ENCODE measurements around the gene C1QL4. TPM values are rescaled to one million over a fixed set of nuclear protein-coding genes. Genes with fewer than 3 reads are reported as not detected.

The C1QL4 gene
- total and polyA plus RNA-seq, 2 donors (not counting 1 experiment from before 2014, with no cell fraction given): not detected

DNA sequence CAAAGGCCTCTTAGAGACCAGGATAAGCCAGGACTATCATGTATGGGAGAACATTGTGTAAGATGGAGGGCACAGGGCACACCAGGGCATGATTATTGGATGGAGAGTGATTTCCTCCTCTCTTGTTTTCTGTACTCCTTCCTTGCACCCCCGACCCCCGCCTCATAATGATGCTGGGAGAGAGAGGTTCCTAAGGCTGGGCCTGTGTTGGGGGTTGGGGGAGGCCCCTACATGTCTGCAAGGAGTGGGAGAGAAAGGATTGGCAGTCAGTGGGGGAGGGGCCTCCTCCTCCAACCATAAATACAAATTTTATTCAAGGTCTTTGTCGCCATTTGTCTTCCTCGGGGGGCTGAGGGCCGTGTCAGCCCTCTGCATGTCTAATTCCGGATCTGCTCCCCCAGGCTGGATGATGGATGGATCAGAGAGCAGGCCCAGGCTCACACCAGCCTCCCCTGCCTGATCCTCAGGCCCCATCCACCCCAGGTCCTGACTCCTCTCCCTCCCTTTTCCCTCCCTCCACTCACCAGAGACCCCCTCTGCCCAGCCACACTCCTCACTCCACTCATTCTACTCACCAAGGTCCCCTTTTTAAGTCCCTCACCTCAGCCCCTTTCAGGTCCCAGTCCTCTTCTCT is 2.0 kb upstream of the C1QL4 start:
- H3K4me1 Mint-ChIP-seq: peaks cover 46% of the 10 kb centered on the region

More for the DNA sequence above, 2.0 kb upstream of the C1QL4 start:
- Histone ChIP-seq H3K27ac (ENCODE audit: low read length in 2 of 2) (no peak overlapping the region), H3K9me3 (ENCODE audit: control extremely low read depth in 1 of 3, control insufficient read depth in 2 of 3, insufficient read depth in 1 of 3, low read length in 2 of 3) (peaks cover 0 to 33% (median 0%) of the 10 kb centered on the region in 3 donors), H4K20me1 (ENCODE audit: control insufficient read depth, insufficient read depth, low read length, poor library complexity, severe bottlenecking) (peaks cover 8% of the 10 kb centered on the region), H3K36me3 (replicated peaks in 1 of 2; ENCODE audit: control extremely low read depth in 1 of 2, control insufficient read depth in 1 of 2, extremely low read depth in 1 of 2, insufficient read depth in 2 of 2, low read length in 1 of 2) (no peaks in the 10 kb centered on the region), H3K9ac (ENCODE audit: low read length) (no peak overlapping the region), H3K4me3 (ENCODE audit: control extremely low read depth in 1 of 5, extremely low read depth in 1 of 5, insufficient read depth in 1 of 5, low read depth in 2 of 5, low read length in 4 of 5) (no peak overlapping the region), H3K79me2 (ENCODE audit: control insufficient read depth, insufficient read depth, low read length) (no peaks in the 10 kb centered on the region), H3K27me3 (replicated peaks in 1 of 4; ENCODE audit: control extremely low read depth in 1 of 4, control insufficient read depth in 3 of 4, insufficient read depth in 4 of 4, low read length in 3 of 4) (peaks cover 0 to 86% (median 50%) of the 10 kb centered on the region in 4 experiments), H3K4me1 (ENCODE audit: control insufficient read depth in 2 of 2, insufficient read depth in 2 of 2, low read length in 2 of 2) (peaks cover 46 to 48% of the 10 kb centered on the region in 2 donors), H3K4me2 (replicated peaks; ENCODE audit: low read depth, low read length, poor library complexity, severe bottlenecking) (no peak overlapping the region), H2AFZ (ENCODE audit: insufficient read depth, low read depth, low read length, poor library complexity, severe bottlenecking) (no peak overlapping the region)
- ChIA-PET CTCF (interaction anchor here (1.3 to 8.5 kb wide), 6 partner anchors 9 to 50 kb away, joined by 3 to 95 read pairs (median 14); partner anchors contain the start of genes DNAJC22 and TROAP), POLR2A (no interaction called here)
- H3K27ac Mint-ChIP-seq: peak overlapping the region; percentile 59
- no peak overlapping the region for H3K4me3 Mint-ChIP-seq
- DNase-seq: no peak
- peaks cover 56% of the 10 kb centered on the region for H3K27me3 Mint-ChIP-seq
- no peak for ATAC-seq (ENCODE audit: low read depth)
- intact Hi-C loops (cut with micrococcal nuclease): no loop called here
- 80% methylated on average over 4 of the region's 6 CpGs for WGBS (ENCODE audit: insufficient coverage)
- TF ChIP-seq, protein P1, sequence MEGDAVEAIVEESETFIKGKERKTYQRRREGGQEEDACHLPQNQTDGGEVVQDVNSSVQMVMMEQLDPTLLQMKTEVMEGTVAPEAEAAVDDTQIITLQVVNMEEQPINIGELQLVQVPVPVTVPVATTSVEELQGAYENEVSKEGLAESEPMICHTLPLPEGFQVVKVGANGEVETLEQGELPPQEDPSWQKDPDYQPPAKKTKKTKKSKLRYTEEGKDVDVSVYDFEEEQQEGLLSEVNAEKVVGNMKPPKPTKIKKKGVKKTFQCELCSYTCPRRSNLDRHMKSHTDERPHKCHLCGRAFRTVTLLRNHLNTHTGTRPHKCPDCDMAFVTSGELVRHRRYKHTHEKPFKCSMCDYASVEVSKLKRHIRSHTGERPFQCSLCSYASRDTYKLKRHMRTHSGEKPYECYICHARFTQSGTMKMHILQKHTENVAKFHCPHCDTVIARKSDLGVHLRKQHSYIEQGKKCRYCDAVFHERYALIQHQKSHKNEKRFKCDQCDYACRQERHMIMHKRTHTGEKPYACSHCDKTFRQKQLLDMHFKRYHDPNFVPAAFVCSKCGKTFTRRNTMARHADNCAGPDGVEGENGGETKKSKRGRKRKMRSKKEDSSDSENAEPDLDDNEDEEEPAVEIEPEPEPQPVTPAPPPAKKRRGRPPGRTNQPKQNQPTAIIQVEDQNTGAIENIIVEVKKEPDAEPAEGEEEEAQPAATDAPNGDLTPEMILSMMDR (IDR thresholded peaks at IDR 0.05): no peak
- no peak for TF ChIP-seq EZH2 (IDR thresholded peaks at IDR 0.05; ENCODE audit: borderline replicate concordance, insufficient read depth, low read depth, low read length, poor library complexity, severe bottlenecking)
- H3K9me3 Mint-ChIP-seq (ENCODE audit: insufficient read depth): no peaks in the 10 kb centered on the region
